GM23338 (cell line): ENCODE measurements around the gene DNAJC1. TPM values are rescaled to one million over a fixed set of nuclear protein-coding genes. Genes with fewer than 3 reads are reported as not detected.

Experiments used
- ATAC-seq: fragments of 200-7000 bp; cut with Tn5 transposase; 3 replicates; pipeline ENCODE4 v1.9.1; 2020
- DNase-seq: peaks from one replicate; pipeline ENCODE4 v3.0.0-alpha.2; 2015; ENCODE audit warnings: low spot score
- H2AFZ ChIP-seq: fragments of 200-600 bp; sonication (generic); 2 replicates; pipeline ENCODE4 v1.8.0; 2016; ENCODE audit warnings: antibody characterized with exemption, mild to moderate bottlenecking, moderate library complexity
- H3F3A ChIP-seq: fragments of 200-600 bp; sonication (generic); replicated peaks from 2 replicates; pipeline ENCODE4 v1.8.0; 2017; ENCODE audit warnings: antibody characterized with exemption, mixed run types, low read depth
- H3K27ac ChIP-seq: fragments of 200-600 bp; sonication (generic); 2 replicates; pipeline ENCODE4 v1.6.1; 2016; ENCODE audit warnings: low read depth
- H3K27me3 ChIP-seq: fragments of 200-600 bp; sonication (generic); 2 replicates; pipeline ENCODE4 v1.8.0; 2016; ENCODE audit warnings: mild to moderate bottlenecking, mixed run types, moderate library complexity; ENCODE audit not compliant: insufficient read depth
- H3K36me3 ChIP-seq: fragments of 200-600 bp; sonication (generic); 2 replicates; pipeline ENCODE4 v1.8.0; 2016; ENCODE audit warnings: mild to moderate bottlenecking; ENCODE audit not compliant: insufficient read depth
- H3K4me1 ChIP-seq: fragments of 200-600 bp; sonication (generic); 2 replicates; pipeline ENCODE4 v1.8.0; 2016; ENCODE audit warnings: mild to moderate bottlenecking, moderate library complexity; ENCODE audit not compliant: insufficient read depth
- H3K4me2 ChIP-seq: fragments of 200-600 bp; sonication (generic); 2 replicates; pipeline ENCODE4 v1.7.1; 2017; ENCODE audit warnings: mixed run types
- H3K4me3 ChIP-seq: fragments of 200-600 bp; sonication (generic); 2 replicates; pipeline ENCODE4 v1.6.1; 2016; ENCODE audit warnings: mixed run types
- H3K79me2 ChIP-seq: fragments of 200-600 bp; sonication (generic); replicated peaks from 2 replicates; pipeline ENCODE4 v1.8.0; 2017; ENCODE audit warnings: mild to moderate bottlenecking; ENCODE audit not compliant: insufficient read depth
- H3K9me2 ChIP-seq: fragments of 200-600 bp; sonication (generic); 2 replicates; pipeline ENCODE4 v1.8.0; 2017; ENCODE audit not compliant: insufficient read depth
- H4K20me1 ChIP-seq: fragments of 200-600 bp; sonication (generic); replicated peaks from 2 replicates; pipeline ENCODE4 v1.8.0; 2017; ENCODE audit warnings: mild to moderate bottlenecking; ENCODE audit not compliant: insufficient read depth
- H3K27ac Mint-ChIP-seq: 2 replicates; pipeline ENCODE4 v1.8.0; 2020; ENCODE audit warnings: inconsistent platforms, mild to moderate bottlenecking, moderate library complexity, mixed read lengths
- H3K27me3 Mint-ChIP-seq: 3 replicates; pipeline ENCODE4 v1.8.0; 2022; ENCODE audit warnings: low read depth, mild to moderate bottlenecking, moderate library complexity, mixed read lengths, inconsistent platforms; ENCODE audit not compliant: insufficient read depth, poor library complexity
- H3K36me3 Mint-ChIP-seq: 3 replicates; pipeline ENCODE4 v1.8.0; 2021; ENCODE audit warnings: low read depth, mild to moderate bottlenecking, inconsistent platforms, moderate library complexity, mixed read lengths
- H3K4me1 Mint-ChIP-seq: 3 replicates; pipeline ENCODE4 v1.8.0; 2020; ENCODE audit warnings: mild to moderate bottlenecking, inconsistent platforms, mixed read lengths
- H3K4me3 Mint-ChIP-seq: 3 replicates; pipeline ENCODE4 v1.8.0; 2021; ENCODE audit warnings: moderate library complexity, mild to moderate bottlenecking, inconsistent platforms, mixed read lengths
- H3K9me3 Mint-ChIP-seq: 3 replicates; pipeline ENCODE4 v1.8.0; 2020; ENCODE audit warnings: moderate library complexity, mild to moderate bottlenecking, inconsistent platforms, mixed read lengths
- CREB1 ChIP-seq: fragments of 250-450 bp; sonication (Bioruptor Pico); IDR thresholded peaks from 2 replicates; pipeline ENCODE4 v1.5.0; 2020; ENCODE audit warnings: low read depth, mild to moderate bottlenecking, moderate library complexity
- EZH2 ChIP-seq: fragments of 200-600 bp; sonication (generic); IDR thresholded peaks from one replicate; pipeline ENCODE4 v1.8.0; 2017; ENCODE audit warnings: antibody characterized with exemption, mild to moderate bottlenecking, low read depth; ENCODE audit not compliant: unreplicated experiment
- EZH2phosphoT487 ChIP-seq: fragments of 200-600 bp; sonication (generic); IDR thresholded peaks from one replicate; pipeline ENCODE4 v1.8.1; 2018; ENCODE audit warnings: antibody characterized with exemption; ENCODE audit not compliant: unreplicated experiment
- JUNB ChIP-seq: IDR thresholded peaks from one replicate; pipeline ENCODE4 v1.6.1; 2016; ENCODE audit warnings: antibody characterized with exemption; ENCODE audit not compliant: unreplicated experiment
- NANOG ChIP-seq: IDR thresholded peaks from 2 replicates; pipeline ENCODE4 v1.6.1; 2016; ENCODE audit warnings: antibody characterized with exemption, borderline replicate concordance
- POLR2AphosphoS5 ChIP-seq: IDR thresholded peaks from 2 replicates; pipeline ENCODE4 v1.6.1; 2016; ENCODE audit warnings: antibody characterized with exemption, low read depth
- ZNF331 ChIP-seq: fragments of 250-450 bp; sonication (Bioruptor Pico); IDR thresholded peaks from 2 replicates; pipeline ENCODE4 v1.5.0; 2020; ENCODE audit warnings: low read depth, mild to moderate bottlenecking, moderate library complexity
- polyA plus RNA-seq: library from polyadenylated mRNA; unstranded; fragments of >200 nt; fragmentation: Nextera tagmentation; extraction: Ambion mirVana; gene quantifications from 2 replicates; pipeline ENCODE4 v1.2.1, GENCODE V29; 2016
- total RNA-seq: library from RNA; depleted of rRNA; stranded (reverse); fragments of >200 nt; shearing (Covaris generic); gene quantifications from 2 replicates; pipeline ENCODE4 v1.2.3, GENCODE V29; 2014
- TF ChIP-seq, protein P1 (sequence below): IDR thresholded peaks from one replicate; pipeline ENCODE4 v1.6.1; 2018; ENCODE audit warnings: antibody characterized with exemption; ENCODE audit not compliant: unreplicated experiment
- TF ChIP-seq, protein P2 (sequence below): IDR thresholded peaks from 2 replicates; pipeline ENCODE4 v1.6.1; 2016; ENCODE audit warnings: antibody characterized with exemption

The DNAJC1 gene
- total and polyA plus RNA-seq, 2 experiments from 2014 or later: 38.6 to 45.3 TPM

DNA sequence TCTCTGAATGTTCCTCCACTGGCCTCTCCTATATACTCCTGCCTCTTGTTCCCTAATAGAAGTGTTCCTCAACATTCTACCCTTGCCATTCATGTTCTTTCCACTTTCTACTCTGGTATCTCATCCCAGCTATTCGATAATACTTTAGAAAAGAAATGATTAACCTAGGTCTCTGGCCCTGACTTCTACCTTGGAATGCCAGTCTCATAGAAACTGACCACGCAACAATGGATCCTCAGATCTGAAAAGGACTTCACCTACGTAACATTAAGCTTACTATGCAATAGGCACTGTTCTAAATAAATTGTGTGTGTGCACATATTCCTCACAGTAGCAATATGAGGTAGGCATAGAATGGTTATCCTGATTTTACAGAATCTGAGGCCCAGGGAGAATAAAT is 234.5 kb downstream of the DNAJC1 start (continued):
- no peak for TF ChIP-seq ZNF331 (CRISPR knock-in tag)

GRCh38 chr10:21764466-21765189 is 238.9 kb downstream of the DNAJC1 start:
- no peaks in the 10 kb centered on the region for H3K36me3 ChIP-seq
- no peaks in the 10 kb centered on the region for H3K27me3 ChIP-seq
- ATAC-seq (no peak), DNase-seq (no peak)
- H3K4me1 ChIP-seq: no peaks in the 10 kb centered on the region
- H3K4me2 ChIP-seq: no peak overlapping the region
- H3K27ac ChIP-seq: 0 out of 2 replicates have a peak overlapping the region, but pooled peaks have one; percentile 14
- Mint-ChIP-seq H3K4me3 (no peak overlapping the region), H3K4me1 (peaks cover 3% of the 10 kb centered on the region; the same call in 2 of the 3 replicates), H3K9me3 (no peaks in the 10 kb centered on the region), H3K27ac (no peak overlapping the region), H3K27me3 (no peaks in the 10 kb centered on the region), H3K36me3 (no peaks in the 10 kb centered on the region)
- H2AFZ ChIP-seq: no peak overlapping the region
- no peaks in the 10 kb centered on the region for H3K79me2 ChIP-seq
- H4K20me1 ChIP-seq: no peaks in the 10 kb centered on the region
- TF ChIP-seq EZH2phosphoT487 (no peak), POLR2AphosphoS5 (no peak), NANOG (no peak), ZNF331 (CRISPR knock-in tag) (no peak), CREB1 (CRISPR knock-in tag) (no peak)
- H3K4me3 ChIP-seq: no peak overlapping the region
- H3K9me2 ChIP-seq: no peaks in the 10 kb centered on the region
- H3F3A ChIP-seq: no peaks in the 10 kb centered on the region

GRCh38 chr10:21760332-21760731 is 243.2 kb downstream of the DNAJC1 start:
- H3K27me3 ChIP-seq: no peaks in the 10 kb centered on the region
- H4K20me1 ChIP-seq: no peaks in the 10 kb centered on the region
- no peaks in the 10 kb centered on the region for H3K79me2 ChIP-seq
- H3K4me1 ChIP-seq: peaks cover 31% of the 10 kb centered on the region
- Mint-ChIP-seq H3K27me3 (no peaks in the 10 kb centered on the region), H3K36me3 (no peaks in the 10 kb centered on the region), H3K4me1 (peaks cover 41% of the 10 kb centered on the region), H3K27ac (no peak overlapping the region), H3K4me3 (no peak overlapping the region), H3K9me3 (no peaks in the 10 kb centered on the region)
- no peak for ATAC-seq
- peaks cover 17% of the 10 kb centered on the region for H3F3A ChIP-seq
- H2AFZ ChIP-seq: no peak overlapping the region
- H3K9me2 ChIP-seq: no peaks in the 10 kb centered on the region
- DNase-seq: no peak
- no peak overlapping the region for H3K4me2 ChIP-seq
- H3K36me3 ChIP-seq: no peaks in the 10 kb centered on the region
- H3K4me3 ChIP-seq: no peak overlapping the region
- no peak overlapping the region for H3K27ac ChIP-seq
- no peak for TF ChIP-seq JUNB
- TF ChIP-seq EZH2: no peak
- TF ChIP-seq, protein P1, sequence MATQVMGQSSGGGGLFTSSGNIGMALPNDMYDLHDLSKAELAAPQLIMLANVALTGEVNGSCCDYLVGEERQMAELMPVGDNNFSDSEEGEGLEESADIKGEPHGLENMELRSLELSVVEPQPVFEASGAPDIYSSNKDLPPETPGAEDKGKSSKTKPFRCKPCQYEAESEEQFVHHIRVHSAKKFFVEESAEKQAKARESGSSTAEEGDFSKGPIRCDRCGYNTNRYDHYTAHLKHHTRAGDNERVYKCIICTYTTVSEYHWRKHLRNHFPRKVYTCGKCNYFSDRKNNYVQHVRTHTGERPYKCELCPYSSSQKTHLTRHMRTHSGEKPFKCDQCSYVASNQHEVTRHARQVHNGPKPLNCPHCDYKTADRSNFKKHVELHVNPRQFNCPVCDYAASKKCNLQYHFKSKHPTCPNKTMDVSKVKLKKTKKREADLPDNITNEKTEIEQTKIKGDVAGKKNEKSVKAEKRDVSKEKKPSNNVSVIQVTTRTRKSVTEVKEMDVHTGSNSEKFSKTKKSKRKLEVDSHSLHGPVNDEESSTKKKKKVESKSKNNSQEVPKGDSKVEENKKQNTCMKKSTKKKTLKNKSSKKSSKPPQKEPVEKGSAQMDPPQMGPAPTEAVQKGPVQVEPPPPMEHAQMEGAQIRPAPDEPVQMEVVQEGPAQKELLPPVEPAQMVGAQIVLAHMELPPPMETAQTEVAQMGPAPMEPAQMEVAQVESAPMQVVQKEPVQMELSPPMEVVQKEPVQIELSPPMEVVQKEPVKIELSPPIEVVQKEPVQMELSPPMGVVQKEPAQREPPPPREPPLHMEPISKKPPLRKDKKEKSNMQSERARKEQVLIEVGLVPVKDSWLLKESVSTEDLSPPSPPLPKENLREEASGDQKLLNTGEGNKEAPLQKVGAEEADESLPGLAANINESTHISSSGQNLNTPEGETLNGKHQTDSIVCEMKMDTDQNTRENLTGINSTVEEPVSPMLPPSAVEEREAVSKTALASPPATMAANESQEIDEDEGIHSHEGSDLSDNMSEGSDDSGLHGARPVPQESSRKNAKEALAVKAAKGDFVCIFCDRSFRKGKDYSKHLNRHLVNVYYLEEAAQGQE: no peak
- no peak for TF ChIP-seq ZNF331 (CRISPR knock-in tag)
- no peak for TF ChIP-seq EZH2phosphoT487
- TF ChIP-seq, protein P2, sequence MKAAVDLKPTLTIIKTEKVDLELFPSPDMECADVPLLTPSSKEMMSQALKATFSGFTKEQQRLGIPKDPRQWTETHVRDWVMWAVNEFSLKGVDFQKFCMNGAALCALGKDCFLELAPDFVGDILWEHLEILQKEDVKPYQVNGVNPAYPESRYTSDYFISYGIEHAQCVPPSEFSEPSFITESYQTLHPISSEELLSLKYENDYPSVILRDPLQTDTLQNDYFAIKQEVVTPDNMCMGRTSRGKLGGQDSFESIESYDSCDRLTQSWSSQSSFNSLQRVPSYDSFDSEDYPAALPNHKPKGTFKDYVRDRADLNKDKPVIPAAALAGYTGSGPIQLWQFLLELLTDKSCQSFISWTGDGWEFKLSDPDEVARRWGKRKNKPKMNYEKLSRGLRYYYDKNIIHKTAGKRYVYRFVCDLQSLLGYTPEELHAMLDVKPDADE: no peak
- TF ChIP-seq NANOG: no peak
